GM19467 (cell line): ENCODE results near the gene ERV3-1.
"Not testable (repeated sequence)": the region's sequence is repeated elsewhere in the genome, so short reads cannot be mapped to it uniquely, and the experiment has no call there.

Experiments used
- ATAC-seq: cut with Tn5 transposase; IDR thresholded peaks from one replicate; pipeline ENCODE4 v1.9.1; 2021; ENCODE audit warnings: mild to moderate bottlenecking, moderate library complexity; ENCODE audit not compliant: unreplicated experiment

ERV3-1 gene

GRCh38 chr7:65001291-65001814, 5.1 kb downstream of the ERV3-1 start:
- no peak for ATAC-seq

GRCh38 chr7:64999165-65000004, 7.1 kb downstream of the ERV3-1 start:
- no peak for ATAC-seq

- no peak for ATAC-seq
Observed at GRCh38 chr7:64998865-64999164, 7.7 kb downstream of the ERV3-1 start.

- ATAC-seq: no peak
Observed at GRCh38 chr7:64997927-64998391, 8.5 kb downstream of the ERV3-1 start.

- ATAC-seq: no peak
Observed at GRCh38 chr7:64997164-64997908, 9.2 kb downstream of the ERV3-1 start.

- no peak for ATAC-seq
Observed at GRCh38 chr7:64996305-64996704, 10.2 kb downstream of the ERV3-1 start.

GRCh38 chr7:64993901-64994300, 12.6 kb downstream of the ERV3-1 start:
- no peak for ATAC-seq

- ATAC-seq: no peak
Observed at GRCh38 chr7:64992971-64993370, 13.5 kb downstream of the ERV3-1 start.

- no peak for ATAC-seq
Observed at GRCh38 chr7:64990936-64991335, 15.6 kb downstream of the ERV3-1 start, which contains the start of gene ZNF117. ZNF117 (minus strand) TSS chr7:64991036.

GRCh38 chr7:64990216-64990615, 16.3 kb downstream of the ERV3-1 start:
- no peak for ATAC-seq

- no peak for ATAC-seq
Observed at GRCh38 chr7:64978497-64979203, 27.8 kb downstream of the ERV3-1 start.

- ATAC-seq: no peak
Observed at GRCh38 chr7:64965594-64965993, 40.9 kb downstream of the ERV3-1 start.

GRCh38 chr7:64959072-64959747, 47.3 kb downstream of the ERV3-1 start:
- ATAC-seq: no peak

GRCh38 chr7:64951250-64951848, 55.1 kb downstream of the ERV3-1 start:
- ATAC-seq: no peak

- ATAC-seq: not testable (repeated sequence)
Observed at GRCh38 chr7:64950673-64951072, 55.8 kb downstream of the ERV3-1 start.

- not testable (repeated sequence) for ATAC-seq
Observed at GRCh38 chr7:64948774-64949173, 57.7 kb downstream of the ERV3-1 start.

GRCh38 chr7:64947252-64948000, 59.1 kb downstream of the ERV3-1 start:
- no peak for ATAC-seq

- ATAC-seq: no peak
Observed at GRCh38 chr7:64946772-64947171, 59.7 kb downstream of the ERV3-1 start.

- no peak for ATAC-seq
Observed at GRCh38 chr7:64945503-64946175, 60.8 kb downstream of the ERV3-1 start.
